Measurements from ENCODE around the gene HLA-G. TPM values are rescaled to one million over a fixed set of nuclear protein-coding genes. Genes with fewer than 3 reads are reported as not detected.

The HLA-G gene
- polyA plus RNA-seq, 1 donor (not counting 4 experiments of a cell fraction or from before 2014, with no cell fraction given), result 0.84 TPM

DNA sequence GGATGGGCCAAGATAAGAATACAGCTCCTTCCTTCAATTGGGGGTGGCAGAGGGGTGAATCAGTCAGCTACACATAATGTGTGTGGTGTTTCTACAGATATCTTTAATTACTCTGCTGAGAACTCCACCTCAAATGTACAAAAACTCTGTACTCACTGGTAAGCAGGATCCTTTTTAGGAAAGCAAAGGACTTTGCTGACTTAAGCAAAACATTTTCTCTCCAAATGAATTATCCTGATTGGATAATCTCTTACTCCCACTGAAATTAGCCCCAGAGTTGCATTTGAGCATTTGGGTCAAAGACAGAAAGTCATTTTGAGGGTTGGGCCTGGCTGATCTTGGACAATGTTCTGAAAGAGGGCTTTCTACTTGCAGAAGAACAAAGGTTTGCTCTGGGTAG is 13.4 kb downstream of the HLA-G start:
- peaks cover 4% of the 10 kb centered on the region for H3K4me1 ChIP-seq (ENCODE audit: control insufficient read depth, extremely low read depth, insufficient read depth, low read length)
- no peaks in the 10 kb centered on the region for H3K79me2 ChIP-seq (ENCODE audit: control insufficient read depth, insufficient read depth, low read length)
- no peak overlapping the region for H3K4me3 ChIP-seq (ENCODE audit: control insufficient read depth in 2 of 3, extremely low read depth in 1 of 3, insufficient read depth in 2 of 3, low read depth in 1 of 3, low read length in 3 of 3)
- dilution Hi-C loops (cut with MboI; ENCODE audit: extremely low pct_ligation_motif_present, low sequenced_read_pairs), result loop anchor here (10.0 kb wide), 1 partner anchor 174 kb away; no protein-coding TSS in a partner anchor
- no peak overlapping the region for H3K4me2 ChIP-seq (ENCODE audit: control insufficient read depth, extremely low read depth, insufficient read depth, low read depth, low read length)
- no peak for FAIRE-seq
- no peaks in the 10 kb centered on the region for H3K9me3 ChIP-seq (ENCODE audit: control insufficient read depth, low read depth, low read length)
- TF ChIP-seq, protein P1, sequence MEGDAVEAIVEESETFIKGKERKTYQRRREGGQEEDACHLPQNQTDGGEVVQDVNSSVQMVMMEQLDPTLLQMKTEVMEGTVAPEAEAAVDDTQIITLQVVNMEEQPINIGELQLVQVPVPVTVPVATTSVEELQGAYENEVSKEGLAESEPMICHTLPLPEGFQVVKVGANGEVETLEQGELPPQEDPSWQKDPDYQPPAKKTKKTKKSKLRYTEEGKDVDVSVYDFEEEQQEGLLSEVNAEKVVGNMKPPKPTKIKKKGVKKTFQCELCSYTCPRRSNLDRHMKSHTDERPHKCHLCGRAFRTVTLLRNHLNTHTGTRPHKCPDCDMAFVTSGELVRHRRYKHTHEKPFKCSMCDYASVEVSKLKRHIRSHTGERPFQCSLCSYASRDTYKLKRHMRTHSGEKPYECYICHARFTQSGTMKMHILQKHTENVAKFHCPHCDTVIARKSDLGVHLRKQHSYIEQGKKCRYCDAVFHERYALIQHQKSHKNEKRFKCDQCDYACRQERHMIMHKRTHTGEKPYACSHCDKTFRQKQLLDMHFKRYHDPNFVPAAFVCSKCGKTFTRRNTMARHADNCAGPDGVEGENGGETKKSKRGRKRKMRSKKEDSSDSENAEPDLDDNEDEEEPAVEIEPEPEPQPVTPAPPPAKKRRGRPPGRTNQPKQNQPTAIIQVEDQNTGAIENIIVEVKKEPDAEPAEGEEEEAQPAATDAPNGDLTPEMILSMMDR (optimal IDR thresholded peaks at IDR 0.05 in 1 of 3, IDR thresholded peaks at IDR 0.05 in 1 of 3, conservative IDR thresholded peaks at IDR 0.05 in 1 of 3; ENCODE audit: extremely low read depth in 1 of 3, insufficient read depth in 2 of 3, low read length in 3 of 3), result no peak
- TF ChIP-seq EZH2 (IDR thresholded peaks at IDR 0.05; ENCODE audit: low read length), result no peak
- no peak for DNase-seq (ENCODE audit: low read depth, low spot score)
- no peak overlapping the region for H3K9ac ChIP-seq (ENCODE audit: control insufficient read depth, extremely low read depth, insufficient read depth, low read length)
- H3K27me3 ChIP-seq (ENCODE audit: control insufficient read depth, extremely low read depth, insufficient read depth, low read length), result peaks cover 8% of the 10 kb centered on the region
- H3K27ac ChIP-seq (ENCODE audit: control insufficient read depth, insufficient read depth, low read length), result no peak overlapping the region
- no peaks in the 10 kb centered on the region for H3K36me3 ChIP-seq (ENCODE audit: control insufficient read depth in 2 of 2, extremely low read depth in 1 of 2, insufficient read depth in 2 of 2, low read length in 2 of 2)
- H4K20me1 ChIP-seq (ENCODE audit: control insufficient read depth, extremely low read depth, insufficient read depth, low read length), result no peaks in the 10 kb centered on the region
- no peaks in the 10 kb centered on the region for H3K9me1 ChIP-seq (ENCODE audit: control insufficient read depth, extremely low read depth, insufficient read depth, low read length)
- H2AFZ ChIP-seq (ENCODE audit: control insufficient read depth, low read length), result no peak overlapping the region

DNA sequence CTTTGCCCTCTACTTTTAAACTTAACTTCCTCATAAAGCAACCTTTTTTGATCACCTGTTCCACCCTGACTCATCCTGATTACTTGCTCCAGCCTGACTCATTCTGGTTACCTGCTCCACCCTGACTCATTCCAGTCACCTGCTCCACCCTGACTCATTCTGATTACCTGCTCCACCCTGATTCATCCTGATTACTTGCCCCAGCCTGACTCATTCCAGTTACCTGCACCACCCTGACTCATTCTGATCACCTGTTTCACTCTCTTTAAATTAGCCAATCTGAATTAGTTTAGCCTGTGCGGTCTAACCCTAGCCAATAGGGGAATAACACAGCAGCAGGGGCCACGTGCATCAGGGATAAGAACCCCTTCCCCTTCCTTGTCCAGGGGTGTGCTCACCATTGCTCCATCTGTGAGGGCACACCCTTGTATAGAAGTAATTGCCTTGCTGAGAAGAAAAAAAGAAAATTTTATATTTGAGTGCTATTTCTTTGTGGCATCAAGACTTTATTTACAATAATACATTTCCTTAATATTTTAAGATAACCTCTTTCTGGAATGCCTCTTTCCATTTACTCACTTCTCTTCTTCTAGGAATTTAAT is 17.9 kb downstream of the HLA-G start:
- Histone ChIP-seq H3K79me2 (ENCODE audit: control insufficient read depth, insufficient read depth, low read length) (no peaks in the 10 kb centered on the region), H3K4me3 (ENCODE audit: control insufficient read depth in 2 of 3, extremely low read depth in 1 of 3, insufficient read depth in 2 of 3, low read depth in 1 of 3, low read length in 3 of 3) (no peak overlapping the region), H3K9me3 (ENCODE audit: control insufficient read depth, low read depth, low read length) (no peaks in the 10 kb centered on the region), H3K4me1 (ENCODE audit: control insufficient read depth, extremely low read depth, insufficient read depth, low read length) (peaks cover 4% of the 10 kb centered on the region), H2AFZ (ENCODE audit: control insufficient read depth, low read length) (no peak overlapping the region), H3K27me3 (ENCODE audit: control insufficient read depth, extremely low read depth, insufficient read depth, low read length) (peaks cover 12% of the 10 kb centered on the region), H3K27ac (ENCODE audit: control insufficient read depth, insufficient read depth, low read length) (peak overlapping the region; percentile 24), H3K4me2 (ENCODE audit: control insufficient read depth, extremely low read depth, insufficient read depth, low read depth, low read length) (no peak overlapping the region), H3K36me3 (ENCODE audit: control insufficient read depth in 2 of 2, extremely low read depth in 1 of 2, insufficient read depth in 2 of 2, low read length in 2 of 2) (no peaks in the 10 kb centered on the region), H3K9ac (ENCODE audit: control insufficient read depth, extremely low read depth, insufficient read depth, low read length) (no peak overlapping the region), H4K20me1 (ENCODE audit: control insufficient read depth, extremely low read depth, insufficient read depth, low read length) (no peaks in the 10 kb centered on the region), H3K9me1 (ENCODE audit: control insufficient read depth, extremely low read depth, insufficient read depth, low read length) (no peaks in the 10 kb centered on the region)
- TF ChIP-seq, protein P1 (optimal IDR thresholded peaks at IDR 0.05 in 1 of 3, IDR thresholded peaks at IDR 0.05 in 1 of 3, conservative IDR thresholded peaks at IDR 0.05 in 1 of 3; ENCODE audit: extremely low read depth in 1 of 3, insufficient read depth in 2 of 3, low read length in 3 of 3), result no peak
- no peak for TF ChIP-seq EZH2 (IDR thresholded peaks at IDR 0.05; ENCODE audit: low read length)
- DNase-seq (ENCODE audit: low read depth, low spot score) (peak; percentile 93), FAIRE-seq (peak; percentile 69)
- dilution Hi-C loops (cut with MboI; ENCODE audit: extremely low pct_ligation_motif_present, low sequenced_read_pairs), result loop anchor here (10.0 kb wide), 1 partner anchor 169 kb away; no protein-coding TSS in a partner anchor
